ENCODE data around the gene NTSR1. TPM values are rescaled to one million over a fixed set of nuclear protein-coding genes. Genes with fewer than 3 reads are reported as not detected.

Gene NTSR1
- total and polyA plus RNA-seq, 4 donors: 0.02 to 3.7 (median 0.76) TPM

DNA sequence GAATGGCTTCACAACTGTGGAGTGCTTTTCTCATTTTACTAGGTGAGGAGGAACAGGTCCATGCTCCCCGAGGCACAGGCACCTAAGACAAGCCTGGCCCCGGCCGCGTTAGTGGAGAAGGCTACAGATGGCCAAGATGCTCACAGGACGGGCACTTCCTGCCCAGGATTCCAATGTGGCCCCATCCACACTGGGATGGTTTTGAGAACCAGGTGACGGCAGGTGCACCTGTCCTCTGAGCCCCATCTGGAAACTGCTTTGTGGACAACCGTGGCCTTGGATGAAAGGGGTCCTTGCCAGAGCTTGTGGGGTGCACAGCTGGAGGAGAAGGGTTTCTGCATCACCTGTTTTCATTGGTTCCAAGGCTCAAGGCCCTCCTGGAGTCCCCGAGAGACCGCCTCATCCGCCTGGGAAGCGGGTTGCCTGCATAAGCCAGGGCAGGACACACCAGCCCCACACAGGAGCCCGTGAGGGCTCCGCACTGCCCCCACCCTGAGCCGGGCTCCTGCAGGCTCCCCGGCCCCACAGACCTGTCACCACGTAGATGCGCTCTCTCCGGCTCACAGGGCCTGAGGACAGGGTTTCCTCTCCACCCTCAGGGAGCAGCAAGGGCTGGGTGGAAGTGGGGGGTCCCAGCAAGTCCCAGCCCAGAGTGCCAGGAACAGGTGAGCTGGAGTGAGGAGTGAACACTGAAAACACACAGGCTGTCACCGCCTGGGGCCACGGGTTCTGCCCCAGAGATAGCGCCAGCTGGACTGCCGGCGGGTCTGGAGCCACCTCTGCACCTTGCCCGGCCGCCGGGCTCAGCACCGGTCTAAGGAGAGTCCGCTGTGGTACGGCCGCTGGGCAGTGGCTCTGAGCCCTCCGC is 18.3 kb downstream of the NTSR1 start:
- H3K27ac ChIP-seq (ENCODE audit: low read depth in 1 of 2, low read length in 1 of 2): no peak overlapping the region
- TF ChIP-seq, protein P1, sequence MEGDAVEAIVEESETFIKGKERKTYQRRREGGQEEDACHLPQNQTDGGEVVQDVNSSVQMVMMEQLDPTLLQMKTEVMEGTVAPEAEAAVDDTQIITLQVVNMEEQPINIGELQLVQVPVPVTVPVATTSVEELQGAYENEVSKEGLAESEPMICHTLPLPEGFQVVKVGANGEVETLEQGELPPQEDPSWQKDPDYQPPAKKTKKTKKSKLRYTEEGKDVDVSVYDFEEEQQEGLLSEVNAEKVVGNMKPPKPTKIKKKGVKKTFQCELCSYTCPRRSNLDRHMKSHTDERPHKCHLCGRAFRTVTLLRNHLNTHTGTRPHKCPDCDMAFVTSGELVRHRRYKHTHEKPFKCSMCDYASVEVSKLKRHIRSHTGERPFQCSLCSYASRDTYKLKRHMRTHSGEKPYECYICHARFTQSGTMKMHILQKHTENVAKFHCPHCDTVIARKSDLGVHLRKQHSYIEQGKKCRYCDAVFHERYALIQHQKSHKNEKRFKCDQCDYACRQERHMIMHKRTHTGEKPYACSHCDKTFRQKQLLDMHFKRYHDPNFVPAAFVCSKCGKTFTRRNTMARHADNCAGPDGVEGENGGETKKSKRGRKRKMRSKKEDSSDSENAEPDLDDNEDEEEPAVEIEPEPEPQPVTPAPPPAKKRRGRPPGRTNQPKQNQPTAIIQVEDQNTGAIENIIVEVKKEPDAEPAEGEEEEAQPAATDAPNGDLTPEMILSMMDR (IDR thresholded peaks at IDR 0.05; ENCODE audit: control extremely low read depth, extremely low read depth): no peak
- DNase-seq: no peak
- WGBS, 2 donors: 80 to 83% methylated on average over 31 of the region's 31 CpGs
- no peak overlapping the region for H3K9ac ChIP-seq (ENCODE audit: insufficient read depth in 1 of 2, low read length in 2 of 2)
- peaks cover 0 to 17% (median 13%) of the 10 kb centered on the region in 3 donors for H3K27me3 ChIP-seq (ENCODE audit: control insufficient read depth in 3 of 3, insufficient read depth in 3 of 3, low read length in 2 of 3)
- H3K9me3 ChIP-seq (ENCODE audit: control insufficient read depth in 4 of 4, insufficient read depth in 3 of 4, low read length in 3 of 4): peaks cover 0 to 8% (median 0%) of the 10 kb centered on the region in 4 donors
- no peaks in the 10 kb centered on the region for H3K4me1 ChIP-seq (ENCODE audit: control insufficient read depth in 5 of 5, insufficient read depth in 5 of 5, low read length in 5 of 5)
- H3K4me3 ChIP-seq: no peak overlapping the region
- no peaks in the 10 kb centered on the region for H3K36me3 ChIP-seq (ENCODE audit: control insufficient read depth in 4 of 4, insufficient read depth in 4 of 4, low read length in 4 of 4)
- ATAC-seq (ENCODE audit: insufficient read depth, low FRiP score): no peak

DNA sequence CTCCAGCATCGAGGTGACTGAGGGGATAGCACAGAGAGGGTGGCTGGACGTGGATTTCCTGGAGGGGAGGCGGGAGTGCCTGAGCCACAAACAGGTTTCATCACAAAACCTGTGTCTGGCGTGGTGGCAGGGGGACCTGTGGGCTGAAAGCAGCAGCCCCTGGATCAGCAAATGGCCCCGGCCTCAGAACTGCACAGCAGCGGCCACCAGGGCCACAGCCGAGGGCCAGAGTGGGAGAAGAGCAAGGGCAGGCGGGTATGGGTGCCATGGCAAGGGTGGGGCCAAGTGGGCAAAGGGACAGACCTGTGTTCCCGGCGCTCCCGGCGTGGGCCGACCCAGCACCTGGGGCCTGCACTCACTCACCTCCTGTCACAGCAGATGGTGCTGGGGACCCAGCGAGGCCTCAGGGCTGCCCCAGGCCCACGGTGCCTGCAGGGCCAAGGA is 19.0 kb downstream of the NTSR1 start:
- H3K4me1 ChIP-seq (ENCODE audit: control insufficient read depth in 5 of 5, insufficient read depth in 5 of 5, low read length in 5 of 5): no peaks in the 10 kb centered on the region
- no peak overlapping the region for H3K4me3 ChIP-seq
- no peak overlapping the region for H3K9ac ChIP-seq (ENCODE audit: insufficient read depth in 1 of 2, low read length in 2 of 2)
- H3K27ac ChIP-seq (ENCODE audit: low read depth in 1 of 2, low read length in 1 of 2): no peak overlapping the region
- peaks cover 0 to 5% (median 0%) of the 10 kb centered on the region in 4 donors for H3K9me3 ChIP-seq (ENCODE audit: control insufficient read depth in 4 of 4, insufficient read depth in 3 of 4, low read length in 3 of 4)
- peaks cover under 1 to 18% (median 12%) of the 10 kb centered on the region in 3 donors for H3K27me3 ChIP-seq (ENCODE audit: control insufficient read depth in 3 of 3, insufficient read depth in 3 of 3, low read length in 2 of 3)
- WGBS, 2 donors: 67 to 68% methylated on average over 15 of the region's 15 CpGs
- DNase-seq (peak in 1 of 3 donors; percentile 4), ATAC-seq (ENCODE audit: insufficient read depth, low FRiP score) (no peak)
- H3K36me3 ChIP-seq (ENCODE audit: control insufficient read depth in 4 of 4, insufficient read depth in 4 of 4, low read length in 4 of 4): no peaks in the 10 kb centered on the region
- TF ChIP-seq, protein P1 (IDR thresholded peaks at IDR 0.05; ENCODE audit: control extremely low read depth, extremely low read depth): no peak

DNA sequence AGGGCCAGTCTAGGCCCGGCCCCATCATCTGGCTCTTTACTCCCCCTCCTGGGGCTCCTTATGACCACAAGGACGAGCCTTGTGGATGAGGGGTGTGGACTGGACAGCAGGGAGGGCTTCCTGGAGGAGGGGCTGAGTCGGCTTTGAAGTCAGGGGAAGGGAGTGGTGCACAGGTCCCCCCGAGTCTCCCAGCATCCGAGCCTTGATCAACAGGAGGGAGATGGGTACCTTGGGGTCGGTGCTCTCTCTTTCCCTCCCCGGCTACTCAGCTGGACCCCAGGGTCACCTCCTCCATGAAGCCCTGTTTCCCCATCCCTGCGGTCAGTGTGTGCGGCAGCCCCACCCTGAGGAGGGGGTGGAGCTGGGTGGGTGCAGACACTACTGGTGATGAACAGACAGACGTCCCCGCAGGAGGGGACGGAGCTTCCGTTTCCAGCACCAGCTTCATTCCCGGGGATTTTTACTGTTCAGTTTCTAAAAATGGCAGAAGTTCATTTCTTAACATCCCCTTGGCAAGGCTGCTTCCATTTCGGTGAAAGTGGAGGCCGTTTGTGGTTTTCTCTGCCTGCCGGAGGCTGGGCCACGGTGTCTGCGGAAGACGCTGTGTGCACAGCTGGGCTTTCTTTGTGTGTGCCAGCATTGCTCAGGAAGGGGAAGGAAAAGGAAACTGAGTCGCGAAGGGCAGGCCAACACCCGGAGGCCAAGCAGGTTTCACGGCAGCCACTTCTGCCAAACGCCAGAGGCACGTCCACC is 19.6 kb downstream of the NTSR1 start:
- Histone ChIP-seq H3K36me3 (ENCODE audit: control insufficient read depth in 4 of 4, insufficient read depth in 4 of 4, low read length in 4 of 4) (no peaks in the 10 kb centered on the region), H3K4me3 (no peak overlapping the region), H3K9ac (ENCODE audit: insufficient read depth in 1 of 2, low read length in 2 of 2) (no peak overlapping the region), H3K27me3 (ENCODE audit: control insufficient read depth in 3 of 3, insufficient read depth in 3 of 3, low read length in 2 of 3) (peaks cover 3 to 19% (median 8%) of the 10 kb centered on the region in 3 donors), H3K27ac (ENCODE audit: low read depth in 1 of 2, low read length in 1 of 2) (no peak overlapping the region), H3K9me3 (ENCODE audit: control insufficient read depth in 4 of 4, insufficient read depth in 3 of 4, low read length in 3 of 4) (peaks cover 0 to 8% (median 0%) of the 10 kb centered on the region in 4 donors), H3K4me1 (ENCODE audit: control insufficient read depth in 5 of 5, insufficient read depth in 5 of 5, low read length in 5 of 5) (no peaks in the 10 kb centered on the region)
- TF ChIP-seq, protein P1 (IDR thresholded peaks at IDR 0.05; ENCODE audit: control extremely low read depth, extremely low read depth): no peak
- ATAC-seq (ENCODE audit: insufficient read depth, low FRiP score) (no peak), DNase-seq (peak in 1 of 3 donors; percentile 11)
- WGBS, 2 donors: 38 to 39% methylated on average over 25 to 26 of the region's 26 CpGs
